Lower lobe of right lung (tissue), 2 donors: Measurements from ENCODE around the gene BRCC3. TPM values are rescaled to one million over a fixed set of nuclear protein-coding genes. Genes with fewer than 3 reads are reported as not detected.

Experiments
- ATAC-seq, 2 donors: fragments of 200-7000 bp; cut with Tn5 transposase; one replicate each; pipeline ENCODE4 v1.9.1; 2020 to 2022; ENCODE audit warnings: mild to moderate bottlenecking in 2 of 2, moderate library complexity in 2 of 2
- DNase-seq: peaks from one replicate; pipeline ENCODE4 v3.0.0-alpha.2; 2020
- H3K27ac ChIP-seq: fragments of 200-600 bp; one replicate; pipeline ENCODE4 v1.8.0; 2022
- H3K27me3 ChIP-seq: fragments of 200-600 bp; one replicate; pipeline ENCODE4 v1.8.0; 2022; ENCODE audit warnings: low read depth
- H3K36me3 ChIP-seq: fragments of 200-600 bp; one replicate; pipeline ENCODE4 v1.8.0; 2022; ENCODE audit warnings: mild to moderate bottlenecking
- H3K4me1 ChIP-seq: fragments of 200-600 bp; one replicate; pipeline ENCODE4 v1.8.0; 2022
- H3K4me3 ChIP-seq: fragments of 200-600 bp; one replicate; pipeline ENCODE4 v1.8.0; 2022; ENCODE audit warnings: mild to moderate bottlenecking
- H3K9me3 ChIP-seq: fragments of 200-600 bp; one replicate; pipeline ENCODE4 v1.8.0; 2022
- CTCF ChIP-seq: fragments of 200-600 bp; IDR thresholded peaks from one replicate; pipeline ENCODE4 v1.8.0; 2022; ENCODE audit warnings: antibody characterized with exemption, mild to moderate bottlenecking
- intact Hi-C: fragments of 100-400 bp; cut with DNase I; formaldehyde crosslinking; loops from one replicate; pipeline ENCODE4 v1.11.0; 2022
- total RNA-seq: library from RNA; stranded (reverse); fragmentation: NEBNext Ultra II Directional; extraction: Animal tissue kit (Norgen Biotek cat#: 25700); gene quantifications from one replicate; pipeline ENCODE4 v1.2.1, GENCODE V29; 2021
- donor health status: DM: no; HTN: yes; CAD: no; lungs with severe emphysema.

Gene BRCC3
- total RNA-seq, 1 donor from 2014 or later, result 17.3 TPM

GRCh38 chrX:155108427-155108826 lies 37.1 kb downstream of the BRCC3 start:
- intact Hi-C loops, result no loop called here
- Histone ChIP-seq H3K9me3 (no peaks in the 10 kb centered on the region), H3K27me3 (no peaks in the 10 kb centered on the region)

GRCh38 chrX:155112171-155112570 lies 40.9 kb downstream of the BRCC3 start:
- DNase-seq (no peak), ATAC-seq (no peak)
- intact Hi-C loops, result no loop called here
- Histone ChIP-seq H3K4me3 (no peak overlapping the region), H3K36me3 (peaks cover 9% of the 10 kb centered on the region), H3K9me3 (no peaks in the 10 kb centered on the region), H3K27ac (no peak overlapping the region), H3K4me1 (no peaks in the 10 kb centered on the region), H3K27me3 (no peaks in the 10 kb centered on the region)
- no peak for TF ChIP-seq CTCF

More at GRCh38 chrX:155108427-155108826, 37.1 kb downstream of the BRCC3 start:
- DNase-seq, result no peak
- Histone ChIP-seq H3K4me1 (no peaks in the 10 kb centered on the region), H3K36me3 (peaks cover 9% of the 10 kb centered on the region), H3K4me3 (no peak overlapping the region), H3K27ac (no peak overlapping the region)
- no peak for TF ChIP-seq CTCF
- no peak for ATAC-seq

GRCh38 chrX:155113097-155113496 lies 41.8 kb downstream of the BRCC3 start:
- TF ChIP-seq CTCF, result no peak
- H3K4me1 ChIP-seq, result no peaks in the 10 kb centered on the region
- DNase-seq (no peak), ATAC-seq (no peak)
- no peaks in the 10 kb centered on the region for H3K9me3 ChIP-seq
- H3K4me3 ChIP-seq, result no peak overlapping the region
- intact Hi-C loops, result no loop called here
- peaks cover 3% of the 10 kb centered on the region for H3K36me3 ChIP-seq
- no peaks in the 10 kb centered on the region for H3K27me3 ChIP-seq
- no peak overlapping the region for H3K27ac ChIP-seq

- H3K4me1 ChIP-seq, result no peaks in the 10 kb centered on the region
- H3K27me3 ChIP-seq, result no peaks in the 10 kb centered on the region
- peaks cover 3% of the 10 kb centered on the region for H3K36me3 ChIP-seq
- intact Hi-C loops, result no loop called here
- DNase-seq (no peak), ATAC-seq (peak in 1 of 2 donors; percentile 43)
- H3K27ac ChIP-seq, result no peak overlapping the region
- TF ChIP-seq CTCF, result no peak
- no peak overlapping the region for H3K4me3 ChIP-seq
- H3K9me3 ChIP-seq, result no peaks in the 10 kb centered on the region
Measured at GRCh38 chrX:155115174-155115819, 44.0 kb downstream of the BRCC3 start.

GRCh38 chrX:155127465-155127864 lies 56.2 kb downstream of the BRCC3 start:
- Histone ChIP-seq H3K4me1 (no peaks in the 10 kb centered on the region), H3K4me3 (no peak overlapping the region), H3K36me3 (no peaks in the 10 kb centered on the region), H3K27ac (no peak overlapping the region), H3K27me3 (no peaks in the 10 kb centered on the region), H3K9me3 (peaks cover 5% of the 10 kb centered on the region)
- ATAC-seq (no peak), DNase-seq (no peak)
- intact Hi-C loops, result no loop called here
- TF ChIP-seq CTCF, result no peak
